ENCODE data around the gene RNF123.
A peak's percentile ranks its signal among the peaks of the same experiment; 100 is the strongest.
"Not testable (repeated sequence)": the region's sequence is repeated elsewhere in the genome, so short reads cannot be mapped to it uniquely, and the experiment has no call there.

Gene RNF123

GRCh38 chr3:49685846-49686245 is 3.5 kb upstream of the RNF123 start:
- not testable (repeated sequence) for H3K9me3 ChIP-seq (ENCODE audit: severe bottlenecking); H3K4me3 ChIP-seq (ENCODE audit: low read depth, low read length); H3K27ac ChIP-seq; DNase-seq; H3K27me3 ChIP-seq (ENCODE audit: insufficient read depth, low read depth, severe bottlenecking)
- peaks cover 28% of the 10 kb centered on the region for H3K36me3 ChIP-seq

- H3K27ac ChIP-seq; H3K27me3 ChIP-seq (ENCODE audit: insufficient read depth, low read depth, severe bottlenecking); H3K9me3 ChIP-seq (ENCODE audit: severe bottlenecking): not testable (repeated sequence)
- peaks cover 25% of the 10 kb centered on the region for H3K36me3 ChIP-seq
- peak; percentile 35 for DNase-seq
- H3K4me3 ChIP-seq (ENCODE audit: low read depth, low read length) = peak overlapping the region; percentile 38
Observed at GRCh38 chr3:49686346-49686745, 3.0 kb upstream of the RNF123 start.

GRCh38 chr3:49686769-49687423 is 2.5 kb upstream of the RNF123 start:
- Histone ChIP-seq H3K4me3 (ENCODE audit: low read depth, low read length) (peak overlapping the region; percentile 38), H3K36me3 (peaks cover 20% of the 10 kb centered on the region)
- H3K27ac ChIP-seq; H3K9me3 ChIP-seq (ENCODE audit: severe bottlenecking); H3K27me3 ChIP-seq (ENCODE audit: insufficient read depth, low read depth, severe bottlenecking): not testable (repeated sequence)
- DNase-seq = peak; percentile 71

GRCh38 chr3:49687424-49687795 is 1.9 kb upstream of the RNF123 start:
- H3K27ac ChIP-seq; H3K9me3 ChIP-seq (ENCODE audit: severe bottlenecking); H3K27me3 ChIP-seq (ENCODE audit: insufficient read depth, low read depth, severe bottlenecking); DNase-seq; H3K4me3 ChIP-seq (ENCODE audit: low read depth, low read length): not testable (repeated sequence)
- H3K36me3 ChIP-seq = peaks cover 15% of the 10 kb centered on the region

- H3K27me3 ChIP-seq (ENCODE audit: insufficient read depth, low read depth, severe bottlenecking); H3K9me3 ChIP-seq (ENCODE audit: severe bottlenecking); DNase-seq; H3K36me3 ChIP-seq: not testable (repeated sequence)
- peak overlapping the region; percentile 86 for H3K4me3 ChIP-seq (ENCODE audit: low read depth, low read length)
- peak overlapping the region; percentile 61 for H3K27ac ChIP-seq
Observed at GRCh38 chr3:49688338-49689045, 865 bp upstream of the RNF123 start.

- H3K4me3 ChIP-seq (ENCODE audit: low read depth, low read length) = peak overlapping the region; percentile 86
- H3K36me3 ChIP-seq; H3K27me3 ChIP-seq (ENCODE audit: insufficient read depth, low read depth, severe bottlenecking); DNase-seq; H3K9me3 ChIP-seq (ENCODE audit: severe bottlenecking): not testable (repeated sequence)
- H3K27ac ChIP-seq = peak overlapping the region; percentile 63
Observed at GRCh38 chr3:49689908-49690624, 709 bp downstream of the RNF123 start.

- not testable (repeated sequence) for H3K27ac ChIP-seq; DNase-seq; H3K36me3 ChIP-seq; H3K27me3 ChIP-seq (ENCODE audit: insufficient read depth, low read depth, severe bottlenecking); H3K4me3 ChIP-seq (ENCODE audit: low read depth, low read length); H3K9me3 ChIP-seq (ENCODE audit: severe bottlenecking)
Observed at GRCh38 chr3:49690856-49691255, 1.5 kb downstream of the RNF123 start.

- not testable (repeated sequence) for H3K27ac ChIP-seq
Observed at GRCh38 chr3:49691481-49691880, 2.1 kb downstream of the RNF123 start.

GRCh38 chr3:49694409-49695070 is 5.2 kb downstream of the RNF123 start:
- H3K27ac ChIP-seq; H3K36me3 ChIP-seq; H3K9me3 ChIP-seq (ENCODE audit: severe bottlenecking); H3K4me3 ChIP-seq (ENCODE audit: low read depth, low read length); DNase-seq; H3K27me3 ChIP-seq (ENCODE audit: insufficient read depth, low read depth, severe bottlenecking): not testable (repeated sequence)

More at GRCh38 chr3:49691481-49691880, 2.1 kb downstream of the RNF123 start:
- H3K4me3 ChIP-seq (ENCODE audit: low read depth, low read length); H3K9me3 ChIP-seq (ENCODE audit: severe bottlenecking); H3K27me3 ChIP-seq (ENCODE audit: insufficient read depth, low read depth, severe bottlenecking); H3K36me3 ChIP-seq; DNase-seq: not testable (repeated sequence)

GRCh38 chr3:49695350-49696015 is 6.1 kb downstream of the RNF123 start:
- not testable (repeated sequence) for DNase-seq; H3K36me3 ChIP-seq; H3K27ac ChIP-seq; H3K9me3 ChIP-seq (ENCODE audit: severe bottlenecking); H3K27me3 ChIP-seq (ENCODE audit: insufficient read depth, low read depth, severe bottlenecking); H3K4me3 ChIP-seq (ENCODE audit: low read depth, low read length)
